Activated effector memory CD4-positive, alpha-beta T cell treated with Interleukin-2 at 50 U/mL for 16 hours (primary cell): ENCODE results near the gene CNTN2.

ENCODE experiments used
- DNase-seq: peaks from one replicate; pipeline ENCODE4 v3.0.0-alpha.2; 2020

CNTN2 gene

DNA sequence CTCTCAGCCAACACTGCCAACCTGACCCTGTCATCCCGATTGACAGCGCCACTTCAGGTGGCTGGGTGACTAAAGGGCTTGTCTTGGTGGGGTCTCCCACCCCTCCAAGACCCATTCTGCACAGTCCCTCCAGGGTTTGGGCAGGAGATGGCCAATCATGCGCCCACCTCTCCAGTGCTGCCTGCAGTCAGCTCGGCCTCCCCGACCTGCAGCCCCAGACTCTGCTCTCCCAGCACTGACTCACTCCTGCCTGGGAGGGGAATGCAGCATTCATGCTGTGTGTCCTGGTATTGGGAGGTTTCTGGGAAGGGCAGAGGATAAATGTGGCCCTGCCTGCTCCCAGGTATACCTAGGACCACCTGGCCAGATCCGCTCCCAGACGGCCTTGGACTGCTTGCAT, 31.5 kb downstream of the CNTN2 start:
- no peak for DNase-seq

- DNase-seq = no peak
These were observed 32.7 kb downstream of the CNTN2 start for GRCh38 chr1:205075642-205076155.

- DNase-seq = no peak
These were observed 33.3 kb downstream of the CNTN2 start for GRCh38 chr1:205076245-205076761.

DNA sequence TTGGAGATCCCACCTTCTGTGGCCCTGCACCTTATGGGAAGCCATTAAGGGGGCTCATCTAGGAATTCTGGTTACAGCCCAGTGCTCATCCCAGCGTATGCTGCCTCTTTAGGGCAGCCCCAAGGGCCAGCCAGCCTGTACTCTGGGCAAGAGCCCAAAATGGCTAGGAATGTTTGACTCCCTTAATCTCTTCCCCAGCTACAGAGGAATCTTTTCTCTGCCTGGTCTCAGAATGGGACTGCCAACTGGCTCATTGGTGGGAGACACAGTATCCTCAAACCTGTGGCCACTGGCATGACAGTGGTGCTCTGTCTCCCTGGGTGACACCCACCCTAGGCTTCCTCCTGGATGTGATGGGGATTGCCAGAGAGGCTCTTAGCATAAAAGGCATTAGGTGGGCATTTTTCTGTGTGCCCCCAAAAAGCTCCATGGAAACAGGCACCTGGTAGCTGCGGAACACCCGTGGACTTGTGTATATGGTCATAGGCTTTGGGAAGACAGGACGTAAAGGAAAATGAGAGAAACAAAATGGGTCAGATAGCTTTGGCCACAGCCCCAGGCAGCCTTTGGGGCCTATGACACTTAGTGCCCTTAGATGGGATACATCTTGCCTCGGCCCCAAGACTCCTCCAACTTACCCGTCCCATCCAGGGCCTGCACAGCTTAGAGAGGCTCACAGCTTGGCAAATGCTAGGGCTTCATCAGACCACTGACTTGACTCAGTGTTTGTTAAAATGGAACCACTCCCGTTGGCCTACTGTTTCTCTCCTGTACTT, 34.3 kb downstream of the CNTN2 start:
- DNase-seq = no peak

- no peak for DNase-seq
These were observed 34.9 kb downstream of the CNTN2 start for GRCh38 chr1:205077934-205078311.

DNA sequence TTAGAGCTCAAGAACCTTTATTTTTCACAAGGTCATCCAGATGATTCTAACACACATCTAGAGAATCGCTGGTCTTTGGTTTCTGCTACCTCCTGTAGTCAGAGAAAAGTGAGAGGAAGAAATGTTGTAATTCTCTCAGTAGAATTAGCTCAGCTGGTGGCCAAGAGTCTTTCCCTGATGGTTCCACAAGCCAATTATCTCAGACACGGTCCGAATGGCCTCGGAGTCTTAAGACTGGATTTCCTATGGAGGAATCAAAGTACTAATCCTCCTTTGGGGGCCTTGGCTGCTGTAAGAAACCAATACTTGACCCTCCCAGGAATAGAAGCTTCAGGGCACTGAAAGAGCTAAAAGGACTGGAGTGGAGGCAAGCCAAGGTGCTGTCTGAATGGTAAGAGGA, 39.4 kb downstream of the CNTN2 start:
- DNase-seq = no peak

- DNase-seq = no peak
These were observed 41.3 kb downstream of the CNTN2 start, which contains the start of gene TMEM81 for GRCh38 chr1:205084360-205084759. Gene TMEM81 (minus strand): TSS chr1:205084460. CDS start chr1:205084320, 140 bp downstream.

DNA sequence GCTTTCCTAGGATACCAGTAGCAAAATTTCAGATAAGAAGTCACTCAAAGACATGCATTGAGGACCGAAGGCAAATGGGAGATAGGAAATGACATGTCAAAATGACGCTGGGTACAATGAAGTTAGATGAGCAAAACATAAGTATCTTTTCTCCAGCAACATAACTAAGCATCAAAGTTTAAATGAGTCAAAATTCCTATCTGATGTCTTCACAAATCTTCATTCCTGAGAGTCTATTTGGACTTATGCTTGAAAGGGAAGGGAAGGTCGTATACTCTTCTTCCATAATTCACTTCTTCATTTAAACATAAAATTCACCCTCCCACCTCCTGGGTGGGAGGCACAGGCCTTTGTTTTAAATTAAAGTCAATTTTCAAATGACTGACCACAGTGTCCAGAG, 45.3 kb downstream of the CNTN2 start:
- DNase-seq = no peak

GRCh38 chr1:205091043-205091740, 48.2 kb downstream of the CNTN2 start:
- DNase-seq = no peak

DNA sequence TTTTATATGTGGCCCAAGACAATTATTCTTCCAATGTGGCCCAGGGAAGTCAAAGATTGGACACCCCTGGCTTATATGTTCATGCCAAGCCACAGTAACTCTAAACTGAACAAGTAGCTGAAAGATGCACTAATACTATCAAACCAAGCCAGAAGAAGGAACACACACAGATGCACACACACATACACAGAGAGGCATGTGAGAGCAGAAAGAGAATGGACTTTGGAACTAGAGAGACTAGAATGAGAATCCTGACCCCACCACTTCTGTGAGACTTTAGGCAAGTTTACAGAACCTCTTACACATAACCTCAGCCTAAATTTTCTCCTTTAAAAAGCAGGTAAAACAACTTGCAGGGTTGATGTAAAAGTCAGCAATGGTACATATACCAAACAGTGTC, 52.4 kb downstream of the CNTN2 start:
- no peak for DNase-seq

DNA sequence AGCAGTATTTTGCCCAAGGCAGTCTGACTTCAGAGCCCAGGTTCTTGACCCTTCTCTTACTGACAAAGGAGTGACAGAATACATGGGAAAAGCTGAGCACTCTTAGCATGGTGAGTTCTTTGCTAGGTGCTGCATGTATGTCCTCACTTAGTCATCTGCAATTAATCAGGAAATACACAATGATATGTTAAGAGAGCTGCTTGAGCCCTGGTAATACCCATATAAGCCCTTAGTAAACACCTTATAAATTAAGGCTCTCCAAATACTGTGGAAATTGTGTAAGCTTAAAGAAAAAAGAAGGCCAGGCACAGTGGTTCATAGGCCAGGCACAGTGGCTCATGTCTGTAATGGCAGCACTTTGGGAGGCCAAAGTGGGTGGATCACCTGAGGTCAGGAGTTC, 55.2 kb downstream of the CNTN2 start:
- no peak for DNase-seq

- DNase-seq = no peak
These were observed 59.4 kb downstream of the CNTN2 start for GRCh38 chr1:205102404-205102803.

- no peak for DNase-seq
These were observed 64.3 kb downstream of the CNTN2 start for GRCh38 chr1:205107327-205107726.

DNA sequence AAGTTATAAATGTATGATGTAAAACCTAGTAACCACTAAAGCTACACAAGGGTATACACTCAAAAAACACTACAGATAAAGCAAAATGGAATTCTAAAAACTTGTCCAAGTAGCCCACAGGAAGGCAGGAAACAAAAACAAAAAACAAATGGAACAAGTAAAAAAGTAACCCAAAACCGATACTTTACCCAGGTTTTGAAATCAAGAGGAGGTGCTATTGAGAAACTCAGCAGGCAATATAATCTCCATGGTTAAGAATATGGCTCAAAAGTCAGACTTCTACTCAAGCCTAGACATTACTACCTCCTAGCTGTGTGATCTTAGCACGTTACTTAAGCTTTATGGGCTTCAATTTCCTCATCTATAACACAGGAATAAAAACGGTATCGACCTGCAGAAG, 65.5 kb downstream of the CNTN2 start:
- no peak for DNase-seq

DNA sequence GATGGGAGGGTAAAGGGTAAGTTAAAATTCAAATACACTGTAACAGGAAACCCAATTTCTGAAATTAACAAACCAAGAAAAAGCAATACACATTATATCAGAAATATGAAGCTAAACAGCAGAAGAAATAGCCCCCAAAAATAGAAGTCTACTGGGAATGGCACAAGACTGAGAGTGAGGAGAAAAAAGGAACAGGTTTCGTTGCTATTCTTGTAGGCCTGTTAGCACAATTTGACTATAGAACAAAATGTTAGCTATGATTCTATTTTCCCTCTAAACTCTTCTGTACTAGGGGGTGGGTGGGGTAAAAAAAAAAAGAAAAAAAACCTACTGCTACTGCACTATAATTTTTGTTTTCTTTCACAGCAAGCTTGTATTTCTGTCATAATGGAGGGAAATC, 66.3 kb downstream of the CNTN2 start:
- no peak for DNase-seq

- DNase-seq = no peak
These were observed 66.7 kb downstream of the CNTN2 start for GRCh38 chr1:205109711-205110110.

DNA sequence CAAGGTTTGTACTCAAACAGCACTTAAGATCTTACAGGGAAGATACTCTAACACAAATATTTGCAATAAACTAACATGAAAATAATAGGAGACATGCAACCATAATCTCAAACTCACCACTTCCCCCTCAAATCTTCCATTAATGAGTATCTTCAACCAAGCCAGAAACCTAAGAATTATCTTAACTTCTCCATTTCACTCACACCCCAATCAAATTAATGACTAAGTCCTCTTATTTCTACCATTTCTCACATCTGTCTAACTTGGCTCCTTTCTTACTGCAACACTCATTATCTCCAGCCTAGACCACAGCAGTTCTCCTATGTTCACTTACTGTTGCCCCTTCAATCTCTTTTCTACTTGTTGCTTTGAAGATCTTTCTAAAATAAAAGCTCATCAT, 68.3 kb downstream of the CNTN2 start:
- no peak for DNase-seq

DNA sequence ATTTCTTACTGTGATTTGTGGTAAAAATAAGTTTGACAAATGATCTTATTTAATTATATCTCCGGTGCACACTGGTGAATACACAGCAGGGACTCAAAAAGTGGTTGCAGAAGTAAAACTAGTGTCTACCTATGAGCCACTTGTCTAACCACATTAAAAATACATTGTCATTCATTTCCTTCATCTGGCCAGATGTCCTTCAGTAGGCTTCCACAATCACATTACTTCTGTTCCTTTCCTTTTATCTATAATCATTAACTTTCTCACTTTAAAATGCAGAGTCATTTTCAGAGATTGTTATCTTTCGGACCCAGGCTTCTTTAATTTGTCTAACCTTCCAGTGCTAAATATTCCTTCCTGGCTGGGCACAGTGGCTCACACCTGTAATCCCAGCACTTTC, 75.7 kb downstream of the CNTN2 start:
- no peak for DNase-seq

DNA sequence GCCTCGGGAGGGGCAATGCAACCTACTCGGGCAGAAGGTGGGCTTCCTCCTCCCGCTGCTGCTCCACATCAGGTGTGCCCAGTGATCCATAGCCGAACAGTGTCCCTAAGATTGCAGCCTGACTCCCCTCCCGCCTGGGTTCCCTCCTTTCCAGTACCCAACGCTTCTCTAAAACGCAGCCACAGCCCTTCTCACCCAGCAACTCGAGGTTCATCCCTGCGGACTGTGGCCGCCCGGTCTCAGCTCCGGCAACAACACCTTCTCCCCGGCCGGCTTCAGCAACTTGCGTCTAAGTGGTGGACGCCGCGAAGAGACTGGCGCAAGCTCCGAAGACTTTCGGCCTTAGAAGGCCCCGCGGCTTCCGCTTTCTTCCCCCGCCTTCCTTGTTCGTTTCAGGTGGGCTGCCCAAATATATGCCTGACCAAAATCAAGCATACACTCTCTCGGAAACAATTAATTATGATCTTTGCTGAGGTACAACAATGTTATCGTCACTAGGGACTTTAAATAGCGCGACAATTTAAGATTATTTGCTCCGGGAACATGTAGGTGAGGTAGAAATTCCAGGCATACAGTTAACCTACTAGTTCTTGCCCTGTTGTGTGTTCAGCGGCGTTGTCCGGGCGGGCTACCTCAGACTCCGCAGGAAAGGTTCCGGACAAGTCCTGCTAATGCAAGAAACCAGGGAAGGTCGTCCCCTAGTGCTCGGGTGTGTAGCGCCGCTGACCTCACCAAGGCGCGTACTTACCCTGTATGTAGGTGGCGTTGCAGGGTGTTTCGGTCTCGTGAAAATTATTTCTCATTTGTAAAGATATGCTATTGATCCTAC, 78.9 kb downstream of the CNTN2 start, which contains the start of gene RBBP5:
RBBP5 (minus strand) TSS at position 319 of the 829 bp plus-strand sequence; CDS start at position 214, 105 bp downstream.
- DNase-seq = peak; percentile 94

GRCh38 chr1:205122489-205122882, 79.5 kb downstream of the CNTN2 start:
- no peak for DNase-seq

DNA sequence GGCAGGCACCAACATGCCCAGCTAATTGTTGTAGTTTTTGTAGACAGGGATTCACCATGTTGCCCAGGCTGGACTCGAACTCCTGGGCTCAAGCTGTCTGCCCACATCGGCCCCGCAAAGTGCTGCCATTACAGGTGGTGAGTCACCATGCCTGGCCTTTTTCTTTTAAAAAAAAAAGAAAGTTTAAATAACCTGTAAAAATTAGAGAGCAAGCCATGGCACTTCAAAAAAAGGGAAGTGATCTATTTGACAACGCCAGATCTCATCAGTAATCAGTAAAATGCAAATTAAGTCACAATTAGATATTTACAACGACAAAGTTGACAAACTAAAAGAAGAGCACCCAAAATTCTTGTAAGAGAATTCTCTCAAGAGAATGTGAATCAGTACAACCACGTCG, 81.7 kb downstream of the CNTN2 start:
- no peak for DNase-seq

- DNase-seq = no peak
These were observed 84.6 kb downstream of the CNTN2 start for GRCh38 chr1:205127646-205128045.
